Esophagus muscularis mucosa (tissue), 4 donors: ENCODE data around the gene ANO4. TPM values are rescaled to one million over a fixed set of nuclear protein-coding genes. Genes with fewer than 3 reads are reported as not detected.
"Not testable (repeated sequence)": the region's sequence is repeated elsewhere in the genome, so short reads cannot be mapped to it uniquely, and the experiment has no call there.

Source experiments
- DNase-seq: peaks from one replicate; pipeline ENCODE4 v3.0.0-alpha.2; 2017; ENCODE audit errors: extremely low spot score
- H3K27ac ChIP-seq, 4 donors: fragments of 200-600 bp; sonication (generic); replicated peaks in 1 of 4; 1 replicate in 3 of 4; 2 replicates in 1 of 4; pipeline ENCODE4 v1.5.1; 2016 to 2019; ENCODE audit warnings: mild to moderate bottlenecking in 1 of 4
- H3K27me3 ChIP-seq, 4 donors: fragments of 200-600 bp; sonication (generic); one replicate each; pipeline versions ENCODE4 v1.5.1 to v1.6.0; 2016 to 2019
- H3K36me3 ChIP-seq, 4 donors: fragments of 200-600 bp; sonication (generic); one replicate each; pipeline ENCODE4 v1.5.1; 2016 to 2019
- H3K4me1 ChIP-seq, 4 donors: fragments of 200-600 bp; sonication (generic); one replicate each; pipeline ENCODE4 v1.5.1; 2016 to 2019
- H3K4me3 ChIP-seq, 4 donors: fragments of 200-600 bp; sonication (generic); 1 replicate in 2 of 4; 2 replicates in 2 of 4; pipeline ENCODE4 v1.5.1; 2016 to 2019; ENCODE audit warnings: mild to moderate bottlenecking in 4 of 4, moderate library complexity in 1 of 4
- H3K9me3 ChIP-seq, 4 donors: fragments of 200-600 bp; sonication (generic); 1 replicate in 3 of 4; 2 replicates in 1 of 4; pipeline ENCODE4 v1.5.1; 2016 to 2019
- EP300 ChIP-seq: sonication (generic); formaldehyde crosslinking; IDR thresholded peaks from one replicate; pipeline ENCODE4 v1.6.1; 2017; ENCODE audit warnings: antibody characterized with exemption
- POLR2A ChIP-seq: fragments of 450-650 bp; IDR thresholded peaks from one replicate; pipeline ENCODE4 v1.6.1; 2017; ENCODE audit warnings: antibody characterized with exemption, moderate library complexity, mild to moderate bottlenecking, low read depth
- POLR2AphosphoS5 ChIP-seq, 2 donors: sonication (generic); formaldehyde crosslinking; IDR thresholded peaks; one replicate each; pipeline ENCODE4 v1.6.1; 2017; ENCODE audit warnings: antibody characterized with exemption in 2 of 2
- WGBS: methylation state at CpG from one replicate; pipeline ENCODE4 v1.1.5; 2018; 5-methylcytosine and 5-hydroxymethylcytosine counted together
- intact Hi-C: fragments of 100-400 bp; cut with DNase I; formaldehyde crosslinking; loops from one replicate; pipeline ENCODE4 v1.15.1; 2023
- total RNA-seq, 4 donors: library from RNA; depleted of rRNA; stranded (reverse); fragments of >200 nt; gene quantifications; one replicate each; pipeline versions ENCODE4 v1.1.0 to v1.2.1, GENCODE V29; 2016
- TF ChIP-seq, protein P1 (sequence below), 3 experiments: fragments of 200-600 bp in 2 of 3; fragments of 450-650 bp in 1 of 3; sonication (generic) in 2 of 3; IDR thresholded peaks; one replicate each; pipeline ENCODE4 v1.5.1; 2017 to 2019; ENCODE audit warnings: antibody characterized with exemption in 3 of 3, mild to moderate bottlenecking in 2 of 3, moderate library complexity in 1 of 3

Gene ANO4
- total RNA-seq, 4 donors from 2014 or later = 0.06 to 0.17 TPM; not detected in 2

DNA sequence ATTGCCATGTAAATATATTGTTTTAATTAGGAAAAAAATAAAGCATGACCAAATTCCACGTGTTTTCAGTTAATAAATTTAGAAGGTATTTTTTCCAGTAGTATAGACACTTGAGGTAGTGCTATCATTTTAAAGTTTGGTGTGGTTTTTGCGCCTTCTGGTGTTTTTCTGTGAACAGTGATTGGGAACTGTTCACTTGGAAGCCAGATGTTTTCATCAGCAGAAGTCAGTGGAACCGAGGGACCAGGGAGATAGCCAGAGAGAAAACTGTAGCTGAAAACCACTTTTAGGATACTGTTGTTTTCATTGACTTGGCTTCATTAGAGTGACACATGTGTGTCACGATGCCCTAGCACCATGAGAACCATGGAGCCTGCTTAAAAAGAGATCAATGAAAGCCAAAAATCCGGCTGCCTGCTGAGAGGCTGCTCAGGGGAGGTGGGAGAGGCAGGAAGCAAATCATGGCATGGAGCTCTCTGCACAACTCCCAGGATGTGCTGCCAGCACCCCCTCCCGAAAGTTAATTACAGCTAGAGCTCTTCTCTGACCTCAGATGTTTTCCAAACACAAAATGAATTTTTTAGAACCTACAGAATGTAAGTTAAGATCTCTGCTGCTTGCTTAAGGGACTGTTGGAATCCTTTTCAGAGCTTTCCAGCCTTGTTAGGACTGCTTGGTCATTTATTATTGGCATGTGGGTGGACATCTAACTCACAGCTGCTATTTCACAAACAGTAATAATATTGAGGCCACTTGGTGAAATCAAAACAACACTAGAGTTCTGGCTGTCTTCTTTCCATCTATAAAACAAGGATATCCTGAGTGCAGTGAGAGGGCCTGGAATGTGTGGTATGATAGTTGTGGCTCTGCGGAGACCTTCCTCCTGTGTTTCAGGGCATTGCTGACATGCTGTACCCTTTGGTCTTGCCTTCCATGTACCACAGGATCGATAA lies 192.3 kb downstream of the ANO4 start:
- intact Hi-C loops = no loop called here
- TF ChIP-seq POLR2A = no peak
- TF ChIP-seq, protein P1, sequence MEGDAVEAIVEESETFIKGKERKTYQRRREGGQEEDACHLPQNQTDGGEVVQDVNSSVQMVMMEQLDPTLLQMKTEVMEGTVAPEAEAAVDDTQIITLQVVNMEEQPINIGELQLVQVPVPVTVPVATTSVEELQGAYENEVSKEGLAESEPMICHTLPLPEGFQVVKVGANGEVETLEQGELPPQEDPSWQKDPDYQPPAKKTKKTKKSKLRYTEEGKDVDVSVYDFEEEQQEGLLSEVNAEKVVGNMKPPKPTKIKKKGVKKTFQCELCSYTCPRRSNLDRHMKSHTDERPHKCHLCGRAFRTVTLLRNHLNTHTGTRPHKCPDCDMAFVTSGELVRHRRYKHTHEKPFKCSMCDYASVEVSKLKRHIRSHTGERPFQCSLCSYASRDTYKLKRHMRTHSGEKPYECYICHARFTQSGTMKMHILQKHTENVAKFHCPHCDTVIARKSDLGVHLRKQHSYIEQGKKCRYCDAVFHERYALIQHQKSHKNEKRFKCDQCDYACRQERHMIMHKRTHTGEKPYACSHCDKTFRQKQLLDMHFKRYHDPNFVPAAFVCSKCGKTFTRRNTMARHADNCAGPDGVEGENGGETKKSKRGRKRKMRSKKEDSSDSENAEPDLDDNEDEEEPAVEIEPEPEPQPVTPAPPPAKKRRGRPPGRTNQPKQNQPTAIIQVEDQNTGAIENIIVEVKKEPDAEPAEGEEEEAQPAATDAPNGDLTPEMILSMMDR (IDR thresholded peaks at IDR 0.05) = no peak
- TF ChIP-seq EP300 = no peak
- no peak for TF ChIP-seq POLR2AphosphoS5 (IDR thresholded peaks at IDR 0.05)
- no peak overlapping the region for H3K4me3 ChIP-seq
- H3K9me3 ChIP-seq = no peaks in the 10 kb centered on the region
- DNase-seq = no peak
- peaks cover 0 to 5% (median 0%) of the 10 kb centered on the region in 4 donors for H3K4me1 ChIP-seq
- whole genome bisulfite sequencing = 56% methylated on average over 8 of the region's 8 CpGs
- H3K27ac ChIP-seq = peak overlapping the region in 2 of 4 donors; percentile 16 to 21
- no peaks in the 10 kb centered on the region for H3K36me3 ChIP-seq
- peaks cover 0 to 3% (median 0%) of the 10 kb centered on the region in 4 donors for H3K27me3 ChIP-seq

DNA sequence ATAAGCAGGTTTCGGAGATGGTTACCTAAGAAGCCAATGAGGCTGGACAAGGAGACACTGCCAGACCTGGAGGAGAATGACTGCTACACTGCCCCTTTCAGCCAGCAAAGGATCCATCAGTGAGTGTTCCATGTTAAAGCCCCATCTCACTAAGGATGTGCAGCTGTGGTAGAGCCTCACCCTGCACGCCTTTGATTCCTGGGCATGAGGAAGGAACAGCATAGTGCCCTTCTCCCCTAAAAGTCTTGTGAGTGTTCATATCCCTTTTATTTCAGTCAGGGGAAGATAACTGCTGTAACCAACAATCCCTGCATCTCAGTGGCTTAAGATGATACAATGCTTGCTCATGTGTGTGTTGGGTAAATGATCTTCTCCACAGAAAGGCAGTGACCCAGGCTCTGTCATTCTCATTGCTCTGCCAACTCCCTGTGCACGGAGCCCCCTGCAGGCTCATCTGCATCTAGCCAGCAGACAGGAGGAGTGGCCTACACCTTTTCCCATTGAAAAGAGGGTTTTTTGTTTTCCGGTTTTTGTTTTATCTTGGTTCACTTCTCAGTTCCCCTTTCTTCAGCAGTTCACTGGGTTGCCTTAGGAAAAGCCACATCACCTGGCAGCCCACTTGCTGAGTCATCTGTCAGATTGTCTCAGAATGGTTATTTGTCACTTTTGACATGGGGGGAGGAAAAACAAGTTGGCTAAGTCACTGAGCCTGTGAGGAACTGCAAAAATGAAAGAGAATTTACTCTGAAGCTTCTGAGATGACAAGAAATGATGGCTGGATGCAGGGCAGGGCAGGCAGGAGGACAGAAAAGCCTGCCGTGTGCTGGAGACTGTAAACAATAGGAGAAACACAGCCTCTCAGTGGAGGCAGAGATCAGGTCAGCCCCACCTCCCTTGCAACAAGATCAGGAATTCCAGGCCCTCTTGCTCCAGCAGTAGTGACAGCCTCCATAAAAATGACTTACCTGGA lies 193.3 kb downstream of the ANO4 start:
- no peak for TF ChIP-seq POLR2AphosphoS5 (IDR thresholded peaks at IDR 0.05)
- no peak for TF ChIP-seq EP300
- TF ChIP-seq POLR2A = no peak
- TF ChIP-seq, protein P1 (IDR thresholded peaks at IDR 0.05) = no peak

DNA sequence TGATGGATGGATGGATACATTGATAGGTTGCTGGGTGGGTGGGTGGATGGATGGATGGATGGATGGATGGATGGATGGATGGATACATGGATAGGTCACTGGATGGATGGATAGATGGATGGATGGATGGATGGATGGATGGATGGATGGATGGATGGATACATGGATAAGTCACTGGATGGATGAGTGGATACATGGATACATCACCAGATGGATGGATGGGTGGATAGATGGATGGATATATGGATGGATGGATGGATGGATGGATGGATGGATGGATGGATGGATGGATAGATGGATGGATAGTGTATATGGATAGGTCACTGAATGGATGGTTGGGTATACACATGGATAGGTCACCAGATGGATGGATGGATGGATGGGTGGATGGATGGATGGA lies 194.9 kb downstream of the ANO4 start:
- H3K4me3 ChIP-seq, H3K9me3 ChIP-seq, H3K4me1 ChIP-seq, intact Hi-C loops, DNase-seq, H3K27ac ChIP-seq, H3K36me3 ChIP-seq, H3K27me3 ChIP-seq: not testable (repeated sequence)

More for the DNA sequence above, 193.3 kb downstream of the ANO4 start:
- H3K4me3 ChIP-seq = no peak overlapping the region
- 35% methylated on average over 5 of the region's 5 CpGs for WGBS
- H3K27me3 ChIP-seq = peaks cover 0 to 3% (median 0%) of the 10 kb centered on the region in 4 donors
- intact Hi-C loops = no loop called here
- peak overlapping the region in 1 of 4 donors; percentile 13 for H3K27ac ChIP-seq
- no peaks in the 10 kb centered on the region for H3K36me3 ChIP-seq
- no peak for DNase-seq
- H3K4me1 ChIP-seq = peaks cover 0 to 5% (median 0%) of the 10 kb centered on the region in 4 donors
- H3K9me3 ChIP-seq = no peaks in the 10 kb centered on the region

DNA sequence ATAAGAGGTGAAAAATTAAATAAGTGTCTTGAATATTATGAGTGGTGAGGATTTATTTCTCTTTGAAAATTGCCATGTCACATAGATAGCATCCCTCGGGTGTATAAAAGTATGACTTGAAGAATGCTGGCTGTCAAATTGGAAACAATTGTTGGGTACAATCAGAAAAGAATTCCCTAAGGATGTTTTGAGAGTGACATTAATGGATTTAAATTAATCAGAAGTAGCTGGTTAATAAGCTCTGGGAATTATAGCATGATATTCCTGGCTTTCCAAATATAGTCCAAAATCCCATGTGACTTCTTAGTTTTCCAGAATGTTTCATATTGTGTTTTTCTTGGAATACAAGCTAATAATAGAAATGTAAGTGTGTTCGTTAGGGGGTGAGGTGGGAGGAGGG lies 196.5 kb downstream of the ANO4 start:
- Histone ChIP-seq H3K27me3 (no peaks in the 10 kb centered on the region), H3K4me1 (peaks cover 0 to 5% (median 0%) of the 10 kb centered on the region in 4 donors), H3K4me3 (no peak overlapping the region), H3K9me3 (no peaks in the 10 kb centered on the region), H3K36me3 (no peaks in the 10 kb centered on the region), H3K27ac (no peak overlapping the region)
- TF ChIP-seq, protein P1 (IDR thresholded peaks at IDR 0.05) = no peak
- no peak for TF ChIP-seq POLR2AphosphoS5 (IDR thresholded peaks at IDR 0.05)
- no peak for TF ChIP-seq EP300
- DNase-seq = no peak
- intact Hi-C loops = no loop called here
- WGBS = 51% methylated on average over 2 of the region's 2 CpGs

DNA sequence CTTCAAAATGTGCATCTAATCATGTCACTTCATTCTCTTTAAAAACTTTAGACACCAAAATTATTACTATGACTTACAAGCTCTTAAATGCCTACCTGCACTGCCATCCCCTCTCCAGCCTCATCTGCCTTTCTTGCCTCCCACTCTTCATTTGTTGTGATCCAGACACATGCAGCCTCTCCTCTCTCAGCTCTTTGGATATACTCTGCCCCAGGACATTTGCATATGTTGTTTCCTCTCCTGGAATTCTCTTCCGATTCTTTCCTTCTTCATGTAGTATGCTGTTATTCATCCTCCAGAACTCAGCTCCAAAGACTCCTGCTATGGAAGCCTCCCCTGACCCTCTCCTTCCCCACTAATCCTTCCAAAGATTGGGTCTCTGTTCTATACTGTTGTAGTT lies 197.6 kb downstream of the ANO4 start:
- 90% methylated on average over 1 of the region's 1 CpG for WGBS
- no peak for DNase-seq
- TF ChIP-seq EP300 = no peak
- TF ChIP-seq POLR2AphosphoS5 (IDR thresholded peaks at IDR 0.05) = no peak
- TF ChIP-seq, protein P1 (IDR thresholded peaks at IDR 0.05) = no peak
- intact Hi-C loops = no loop called here
- H3K9me3 ChIP-seq = no peaks in the 10 kb centered on the region
- H3K4me3 ChIP-seq = no peak overlapping the region
- no peak overlapping the region for H3K27ac ChIP-seq
- no peaks in the 10 kb centered on the region for H3K36me3 ChIP-seq
- H3K4me1 ChIP-seq = peaks cover 0 to 5% (median 0%) of the 10 kb centered on the region in 4 donors
- H3K27me3 ChIP-seq = no peaks in the 10 kb centered on the region
